Upper lobe of left lung (tissue), 4 donors: Measurements from ENCODE around the gene TRPC4.

Experiments used
- POLR2A ChIP-seq, 4 donors: fragments of 450-650 bp; IDR thresholded peaks; one replicate each; pipeline ENCODE4 v1.5.1; 2016 to 2017; ENCODE audit warnings: antibody characterized with exemption in 4 of 4, mild to moderate bottlenecking in 2 of 4
- TF ChIP-seq, protein P1 (sequence below), 6 experiments: fragments of 450-650 bp in 4 of 6; fragments of 200-600 bp in 2 of 6; sonication (generic) in 2 of 6; IDR thresholded peaks; one replicate each; pipeline ENCODE4 v1.5.1; 2016 to 2019; ENCODE audit warnings: antibody characterized with exemption in 6 of 6

- TF ChIP-seq, protein P1, sequence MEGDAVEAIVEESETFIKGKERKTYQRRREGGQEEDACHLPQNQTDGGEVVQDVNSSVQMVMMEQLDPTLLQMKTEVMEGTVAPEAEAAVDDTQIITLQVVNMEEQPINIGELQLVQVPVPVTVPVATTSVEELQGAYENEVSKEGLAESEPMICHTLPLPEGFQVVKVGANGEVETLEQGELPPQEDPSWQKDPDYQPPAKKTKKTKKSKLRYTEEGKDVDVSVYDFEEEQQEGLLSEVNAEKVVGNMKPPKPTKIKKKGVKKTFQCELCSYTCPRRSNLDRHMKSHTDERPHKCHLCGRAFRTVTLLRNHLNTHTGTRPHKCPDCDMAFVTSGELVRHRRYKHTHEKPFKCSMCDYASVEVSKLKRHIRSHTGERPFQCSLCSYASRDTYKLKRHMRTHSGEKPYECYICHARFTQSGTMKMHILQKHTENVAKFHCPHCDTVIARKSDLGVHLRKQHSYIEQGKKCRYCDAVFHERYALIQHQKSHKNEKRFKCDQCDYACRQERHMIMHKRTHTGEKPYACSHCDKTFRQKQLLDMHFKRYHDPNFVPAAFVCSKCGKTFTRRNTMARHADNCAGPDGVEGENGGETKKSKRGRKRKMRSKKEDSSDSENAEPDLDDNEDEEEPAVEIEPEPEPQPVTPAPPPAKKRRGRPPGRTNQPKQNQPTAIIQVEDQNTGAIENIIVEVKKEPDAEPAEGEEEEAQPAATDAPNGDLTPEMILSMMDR (IDR thresholded peaks at IDR 0.05): no peak
- TF ChIP-seq POLR2A (IDR thresholded peaks at IDR 0.05): no peak
These were observed 62.9 kb downstream of the TRPC4 start for GRCh38 chr13:37806666-37807065.
